A549 (cell line): ENCODE data around the gene SMIM36. TPM values are rescaled to one million over a fixed set of nuclear protein-coding genes. Genes with fewer than 3 reads are reported as not detected.
"Not testable (repeated sequence)": the region's sequence is repeated elsewhere in the genome, so short reads cannot be mapped to it uniquely, and the experiment has no call there.

Experiments
- ATAC-seq, 2 experiments: fragments of 200-7000 bp in 1 of 2; fragments of >200 bp in 1 of 2; cut with Nextera tagmentation in 1 of 2; cut with Tn5 transposase in 1 of 2; 3 replicates each; pipeline versions ENCODE4 v1.8.0 to v1.9.1; 2018 to 2020; ENCODE audit warnings: mild to moderate bottlenecking in 1 of 2, moderate library complexity in 1 of 2
- CTCF ChIA-PET: fragments of 300-600 bp; sonication (Branson Sonifier 250); formaldehyde crosslinking; extraction: SDS; loops from one replicate; lab custom pipeline; 2021; ENCODE audit warnings: antibody characterized with exemption, inconsistent platforms; lab: Yijun Ruan, JAX
- POLR2A ChIA-PET: fragments of 350-600 bp; formaldehyde crosslinking; extraction: SDS; loops from one replicate; lab custom pipeline; 2021; ENCODE audit warnings: antibody characterized with exemption, inconsistent platforms; lab: Yijun Ruan, JAX
- DNase-seq, 2 experiments: peaks; one replicate each; pipeline versions ENCODE4 v3.0.0 to v3.0.0-alpha.2; 2011 to 2016; ENCODE audit warnings: low read depth in 1 of 2, low spot score in 1 of 2
- FAIRE-seq: peaks from 2 replicates; lab custom pipeline; 2011; peaks lifted over from hg19 to GRCh38; lab: Jason Lieb, UNC
- H3K27ac ChIP-seq, 2 experiments: fragments of >200 bp; sonication (Bioruptor Twin); formaldehyde crosslinking; 3 replicates each; pipeline ENCODE4 v1.5.1; 2016 to 2017
- H3K4me1 ChIP-seq: fragments of >200 bp; sonication (Bioruptor Twin); formaldehyde crosslinking; 3 replicates; pipeline ENCODE4 v1.6.1; 2016
- H3K4me2 ChIP-seq: fragments of >200 bp; sonication (Bioruptor Twin); formaldehyde crosslinking; 3 replicates; pipeline ENCODE4 v1.6.1; 2016
- H3K4me3 ChIP-seq: fragments of >200 bp; sonication (Bioruptor Twin); formaldehyde crosslinking; 3 replicates; pipeline ENCODE4 v1.5.1; 2016
- H3K9me3 ChIP-seq: fragments of >200 bp; sonication (Bioruptor Twin); formaldehyde crosslinking; 3 replicates; pipeline ENCODE4 v1.6.1; 2016
- BHLHE40 ChIP-seq: IDR thresholded peaks from 2 replicates; pipeline ENCODE4 v1.6.1; 2012; ENCODE audit warnings: low read depth, low read length, inconsistent platforms
- CBX2 ChIP-seq: fragments of 200-600 bp; sonication (generic); IDR thresholded peaks from 2 replicates; pipeline ENCODE4 v1.6.1; 2016; ENCODE audit warnings: low read depth, mild to moderate bottlenecking, borderline replicate concordance
- CBX8 ChIP-seq: fragments of 200-600 bp; sonication (generic); IDR thresholded peaks from 2 replicates; pipeline ENCODE4 v1.6.1; 2016
- EHF ChIP-seq: fragments of 250-450 bp; sonication (Bioruptor Pico); IDR thresholded peaks from 2 replicates; pipeline ENCODE4 v1.5.0; 2020; ENCODE audit warnings: mild to moderate bottlenecking
- ELK1 ChIP-seq: fragments of 150-350 bp; IDR thresholded peaks from 2 replicates; pipeline ENCODE4 v1.6.1; 2014; ENCODE audit warnings: low read depth, mild to moderate bottlenecking, low read length
- EP300 ChIP-seq, 2 experiments: fragments of >200 bp; sonication (Bioruptor Twin); formaldehyde crosslinking; IDR thresholded peaks; 2 replicates in 1 of 2; 3 replicates in 1 of 2; pipeline ENCODE4 v1.6.1; 2016 to 2017
- FOSB ChIP-seq: fragments of 250-450 bp; sonication (Bioruptor Pico); IDR thresholded peaks from 2 replicates; pipeline ENCODE4 v1.5.0; 2020; ENCODE audit warnings: mild to moderate bottlenecking, moderate library complexity
- FOSL2 ChIP-seq, 2 experiments: fragments of 450-650 bp in 1 of 2; fragments of >200 bp in 1 of 2; sonication (Bioruptor Twin) in 1 of 2; formaldehyde crosslinking; IDR thresholded peaks; 2 replicates each; pipeline versions ENCODE4 v1.5.0 to v1.6.1; 2016 to 2020; ENCODE audit warnings: mild to moderate bottlenecking in 1 of 2, moderate library complexity in 1 of 2
- FOXS1 ChIP-seq: fragments of 250-450 bp; sonication (Bioruptor Pico); IDR thresholded peaks from 2 replicates; pipeline ENCODE4 v1.5.0; 2020; ENCODE audit warnings: mild to moderate bottlenecking, moderate library complexity
- HDAC2 ChIP-seq: fragments of 200-600 bp; sonication (generic); IDR thresholded peaks from 2 replicates; pipeline ENCODE4 v1.6.1; 2016
- HEYL ChIP-seq: fragments of 250-450 bp; sonication (Bioruptor Pico); IDR thresholded peaks from 2 replicates; pipeline ENCODE4 v1.8.0; 2021; ENCODE audit warnings: mild to moderate bottlenecking, moderate library complexity
- HOXA7 ChIP-seq: fragments of 250-450 bp; sonication (Bioruptor Pico); IDR thresholded peaks from 2 replicates; pipeline ENCODE4 v1.5.0; 2020; ENCODE audit warnings: mild to moderate bottlenecking, moderate library complexity
- HOXB13 ChIP-seq: fragments of 250-450 bp; sonication (Bioruptor Pico); IDR thresholded peaks from 2 replicates; pipeline ENCODE4 v1.5.0; 2020; ENCODE audit warnings: low read depth, mild to moderate bottlenecking, moderate library complexity
- HOXB5 ChIP-seq: fragments of 250-450 bp; sonication (Bioruptor Pico); IDR thresholded peaks from 2 replicates; pipeline ENCODE4 v1.5.0; 2020; ENCODE audit warnings: mild to moderate bottlenecking, moderate library complexity
- KDM1A ChIP-seq: fragments of 200-600 bp; sonication (generic); IDR thresholded peaks from 2 replicates; pipeline ENCODE4 v1.6.1; 2016; ENCODE audit warnings: low read depth, mild to moderate bottlenecking
- KDM5A ChIP-seq: fragments of 200-600 bp; sonication (generic); IDR thresholded peaks from 2 replicates; pipeline ENCODE4 v1.6.1; 2016; ENCODE audit warnings: antibody characterized with exemption, mild to moderate bottlenecking
- MAZ ChIP-seq: fragments of 150-350 bp; IDR thresholded peaks from 2 replicates; pipeline ENCODE4 v1.6.1; 2014; ENCODE audit warnings: antibody characterized with exemption, low read depth, low read length, borderline replicate concordance
- MYC ChIP-seq: IDR thresholded peaks from 2 replicates; pipeline ENCODE4 v1.6.1; 2012; ENCODE audit warnings: mild to moderate bottlenecking, inconsistent platforms, low read length, improper control_type of control experiment, borderline replicate concordance
- NFE2L2 ChIP-seq: fragments of 150-350 bp; conservative IDR thresholded peaks from 2 replicates; pipeline ENCODE4 v1.6.1; 2014; ENCODE audit warnings: low read length
- NR3C1 ChIP-seq: fragments of >200 bp; sonication (Bioruptor Twin); formaldehyde crosslinking; IDR thresholded peaks from 3 replicates; pipeline ENCODE4 v1.6.1; 2017
- PBX3 ChIP-seq: IDR thresholded peaks from 2 replicates; pipeline ENCODE4 v1.6.1; 2012
- PHF8 ChIP-seq: fragments of 200-600 bp; sonication (generic); IDR thresholded peaks from 2 replicates; pipeline ENCODE4 v1.6.1; 2016; ENCODE audit warnings: low read depth, mild to moderate bottlenecking, antibody characterized with exemption, moderate library complexity, borderline replicate concordance
- POLR2A ChIP-seq: IDR thresholded peaks from 2 replicates; pipeline ENCODE4 v1.6.1; 2012; ENCODE audit warnings: mild to moderate bottlenecking, low read length
- RARB ChIP-seq: fragments of 250-450 bp; sonication (Bioruptor Pico); IDR thresholded peaks from 2 replicates; pipeline ENCODE4 v1.8.0; 2021; ENCODE audit warnings: mild to moderate bottlenecking, moderate library complexity
- RCOR1 ChIP-seq: fragments of 150-350 bp; IDR thresholded peaks from 2 replicates; pipeline ENCODE4 v1.6.1; 2014; ENCODE audit warnings: antibody characterized with exemption, low read length, low read depth
- USF2 ChIP-seq: fragments of 450-650 bp; IDR thresholded peaks from 2 replicates; pipeline ENCODE4 v1.6.1; 2014; ENCODE audit warnings: antibody characterized with exemption
- ZC3H11A ChIP-seq: fragments of 450-650 bp; IDR thresholded peaks from 2 replicates; pipeline ENCODE4 v1.6.1; 2014; ENCODE audit warnings: antibody characterized with exemption, mild to moderate bottlenecking
- ZFP36 ChIP-seq: fragments of 450-650 bp; IDR thresholded peaks from 2 replicates; pipeline ENCODE4 v1.6.1; 2014; ENCODE audit warnings: borderline replicate concordance; ENCODE audit not compliant: partially characterized antibody
- ZSCAN20 ChIP-seq: fragments of 250-450 bp; sonication (Bioruptor Pico); IDR thresholded peaks from 2 replicates; pipeline ENCODE4 v1.8.0; 2022; ENCODE audit warnings: mild to moderate bottlenecking, moderate library complexity
- WGBS: methylation state at CpG from one replicate; pipeline ENCODE4 v1.1.6; 2017; ENCODE audit errors: missing lambda C conversion rate; 5-methylcytosine and 5-hydroxymethylcytosine counted together
- polyA plus RNA-seq, 4 experiments: library from polyadenylated mRNA; depleted of rRNA in 3 of 4; stranded (reverse); fragments of >200 nt; fragmentation: RNase III in 1 of 4; extraction: RNeasy Plus Mini Kit Qiagen cat#74134 plus additional on column Dnase treatment in 1 of 4; gene quantifications; 2 replicates in 3 of 4; 3 replicates in 1 of 4; pipeline ENCODE4 v1.2.3, GENCODE V29; 2011 to 2017
- TF ChIP-seq, protein P1 (sequence below): fragments of 250-450 bp; sonication (Bioruptor Pico); IDR thresholded peaks from 2 replicates; pipeline ENCODE4 v1.5.0; 2021; ENCODE audit warnings: mild to moderate bottlenecking, moderate library complexity, borderline replicate concordance
- TF ChIP-seq, protein P2 (sequence below): IDR thresholded peaks from 2 replicates; pipeline ENCODE4 v1.6.1; 2012

Gene SMIM36
- polyA plus RNA-seq, 2 of the 4 experiments (the other 2 are of a cell fraction): not detected

DNA sequence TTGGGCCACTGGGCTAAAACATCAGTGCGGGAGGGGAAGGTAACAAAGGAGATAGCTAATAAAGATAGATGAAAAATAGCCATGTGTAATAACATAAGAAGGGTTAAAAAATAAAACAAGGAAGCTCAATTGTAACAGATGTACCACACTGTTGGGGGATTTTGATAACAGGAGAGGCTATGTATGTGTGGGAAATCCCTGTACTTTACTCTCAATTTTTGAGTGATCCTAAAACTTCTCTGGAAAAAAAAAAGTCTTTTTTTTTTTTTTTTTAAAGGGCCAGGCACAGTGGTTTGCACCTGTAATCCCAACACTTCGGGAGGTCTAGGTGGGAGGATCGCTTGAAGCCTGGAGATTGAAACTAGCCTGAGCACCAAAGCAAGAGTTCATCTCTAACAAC, 87.7 kb downstream of the SMIM36 start (continued):
- TF ChIP-seq ZFP36: no peak

- not testable (repeated sequence) for DNase-seq, H3K4me3 ChIP-seq, ATAC-seq, FAIRE-seq
- H3K9me3 ChIP-seq: peaks cover 10% of the 10 kb centered on the region
- ChIA-PET CTCF (interaction anchor here (0.9 to 1.0 kb wide), 3 partner anchors 9 to 91 kb away, joined by 3 to 5 read pairs (median 4); no protein-coding TSS in a partner anchor), POLR2A (interaction anchor here (1.0 kb wide), 1 partner anchor 11 kb away, joined by 3 read pairs; no protein-coding TSS in a partner anchor)
- H3K4me1 ChIP-seq: peaks cover 31% of the 10 kb centered on the region
- peak overlapping the region; percentile 42 to 55 for H3K27ac ChIP-seq
- H3K4me2 ChIP-seq: peak overlapping the region; percentile 83
- 30% methylated on average over 6 of the region's 6 CpGs for WGBS
Observed at GRCh38 chr17:55422828-55423164, 88.5 kb downstream of the SMIM36 start.

GRCh38 chr17:55421179-55421934, 89.9 kb downstream of the SMIM36 start, which contains the start of gene MMD:
TSS of gene MMD (minus strand) at chr17:55421835. CDS start at chr17:55421695, 140 bp downstream.
- Histone ChIP-seq H3K27ac (peak within 1 kb of the TSS; percentile 86 to 92), H3K4me2 (peak within 1 kb of the TSS; percentile 88), H3K9me3 (peaks cover 10% of the 10 kb centered on the region), H3K4me1 (peaks cover 23% of the 10 kb centered on the region), H3K4me3 (peak within 1 kb of the TSS; percentile 73)
- peak; percentile 70 to 77 for ATAC-seq
- POLR2A ChIA-PET: interaction anchor here (0.7 to 2.4 kb wide), 5 partner anchors 10 to 183 kb away, joined by 3 to 23 read pairs (median 4); no protein-coding TSS in a partner anchor
- no peak for FAIRE-seq
- CTCF ChIA-PET: interaction anchor here (0.6 to 1.6 kb wide), 12 partner anchors 9 to 508 kb away, joined by 3 to 7 read pairs (median 3); no protein-coding TSS in a partner anchor
- DNase-seq: peak in 1 of 2 experiments; percentile 81
- 1% methylated on average over 15 of the region's 62 CpGs for whole genome bisulfite sequencing
- TF ChIP-seq MYC: no peak
- TF ChIP-seq ZSCAN20 (CRISPR knock-in tag): no peak
- TF ChIP-seq ELK1: no peak
- TF ChIP-seq POLR2A: peak; percentile 24; the same call in 1 of the 2 replicates
- TF ChIP-seq, protein P1, sequence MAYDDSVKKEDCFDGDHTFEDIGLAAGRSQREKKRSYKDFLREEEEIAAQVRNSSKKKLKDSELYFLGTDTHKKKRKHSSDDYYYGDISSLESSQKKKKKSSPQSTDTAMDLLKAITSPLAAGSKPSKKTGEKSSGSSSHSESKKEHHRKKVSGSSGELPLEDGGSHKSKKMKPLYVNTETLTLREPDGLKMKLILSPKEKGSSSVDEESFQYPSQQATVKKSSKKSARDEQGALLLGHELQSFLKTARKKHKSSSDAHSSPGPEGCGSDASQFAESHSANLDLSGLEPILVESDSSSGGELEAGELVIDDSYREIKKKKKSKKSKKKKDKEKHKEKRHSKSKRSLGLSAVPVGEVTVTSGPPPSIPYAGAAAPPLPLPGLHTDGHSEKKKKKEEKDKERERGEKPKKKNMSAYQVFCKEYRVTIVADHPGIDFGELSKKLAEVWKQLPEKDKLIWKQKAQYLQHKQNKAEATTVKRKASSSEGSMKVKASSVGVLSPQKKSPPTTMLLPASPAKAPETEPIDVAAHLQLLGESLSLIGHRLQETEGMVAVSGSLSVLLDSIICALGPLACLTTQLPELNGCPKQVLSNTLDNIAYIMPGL (CRISPR knock-in tag): no peak
- TF ChIP-seq, protein P2, sequence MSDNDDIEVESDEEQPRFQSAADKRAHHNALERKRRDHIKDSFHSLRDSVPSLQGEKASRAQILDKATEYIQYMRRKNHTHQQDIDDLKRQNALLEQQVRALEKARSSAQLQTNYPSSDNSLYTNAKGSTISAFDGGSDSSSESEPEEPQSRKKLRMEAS: peak; percentile 28; the same call in 1 of the 2 replicates
- no peak for TF ChIP-seq HOXB5
- TF ChIP-seq MAZ: no peak
- TF ChIP-seq FOSB (CRISPR knock-in tag): no peak
- no peak for TF ChIP-seq EP300 (IDR thresholded peaks at IDR 0.05)
- TF ChIP-seq HDAC2: no peak
- TF ChIP-seq FOXS1 (CRISPR knock-in tag): no peak
- TF ChIP-seq FOSL2 (IDR thresholded peaks at IDR 0.05): no peak
- TF ChIP-seq FOSL2 (CRISPR knock-in tag; IDR thresholded peaks at IDR 0.05): no peak
- no peak for TF ChIP-seq ZC3H11A
- TF ChIP-seq PBX3: no peak
- no peak for TF ChIP-seq KDM1A
- no peak for TF ChIP-seq EHF (CRISPR knock-in tag)
- no peak for TF ChIP-seq NR3C1
- no peak for TF ChIP-seq ZFP36
- no peak for TF ChIP-seq RARB
- TF ChIP-seq HEYL (CRISPR knock-in tag): no peak
- TF ChIP-seq KDM5A: 0 out of 2 replicates have a peak, but pooled peaks have one; percentile 15
- no peak for TF ChIP-seq RCOR1
- peak; percentile 83 for TF ChIP-seq PHF8
- no peak for TF ChIP-seq NFE2L2
- no peak for TF ChIP-seq HOXB13 (CRISPR knock-in tag)
- no peak for TF ChIP-seq CBX2
- no peak for TF ChIP-seq BHLHE40
- no peak for TF ChIP-seq USF2
- no peak for TF ChIP-seq HOXA7 (CRISPR knock-in tag)
- no peak for TF ChIP-seq CBX8
